Raji (cell line): ENCODE results near the gene POR.

ENCODE experiments used
- POLR2A ChIP-seq: IDR thresholded peaks from 2 replicates; pipeline ENCODE4 v1.6.1; 2011; ENCODE audit warnings: low read depth, low read length, control low read depth; ENCODE audit not compliant: insufficient read depth

The POR gene

DNA sequence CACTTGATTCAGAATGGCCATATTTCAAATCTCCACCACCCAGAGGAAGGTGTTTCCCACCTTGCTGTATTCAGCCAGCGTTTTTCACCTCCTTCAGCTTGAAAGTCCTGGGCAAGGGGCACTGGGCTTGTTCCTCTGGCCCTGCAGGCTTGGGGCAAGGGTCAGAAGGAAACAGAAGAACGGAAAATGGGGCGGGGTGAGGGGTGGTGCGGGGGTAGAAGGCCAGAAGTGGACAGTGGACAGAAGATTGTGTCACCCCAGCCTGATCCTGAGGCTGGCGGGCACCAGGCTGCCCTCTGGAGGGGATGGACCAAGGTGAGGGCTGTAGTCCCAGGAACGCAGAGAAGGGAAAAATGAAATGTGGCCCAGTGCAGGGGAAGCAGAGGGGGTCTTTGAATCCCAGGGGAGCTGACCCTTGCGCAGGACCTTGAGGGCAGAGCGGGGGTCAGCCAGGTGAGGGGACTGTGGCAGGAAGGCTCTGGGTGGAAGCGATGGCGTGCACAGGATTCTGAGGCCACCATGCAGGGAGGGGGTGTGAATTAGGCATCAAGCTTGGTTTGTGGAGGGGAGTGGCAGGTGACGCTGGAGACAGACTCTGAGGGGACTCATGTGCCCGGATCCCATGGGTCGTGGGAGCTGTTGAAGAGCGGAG, 56.5 kb downstream of the POR start:
- no peak for TF ChIP-seq POLR2A

DNA sequence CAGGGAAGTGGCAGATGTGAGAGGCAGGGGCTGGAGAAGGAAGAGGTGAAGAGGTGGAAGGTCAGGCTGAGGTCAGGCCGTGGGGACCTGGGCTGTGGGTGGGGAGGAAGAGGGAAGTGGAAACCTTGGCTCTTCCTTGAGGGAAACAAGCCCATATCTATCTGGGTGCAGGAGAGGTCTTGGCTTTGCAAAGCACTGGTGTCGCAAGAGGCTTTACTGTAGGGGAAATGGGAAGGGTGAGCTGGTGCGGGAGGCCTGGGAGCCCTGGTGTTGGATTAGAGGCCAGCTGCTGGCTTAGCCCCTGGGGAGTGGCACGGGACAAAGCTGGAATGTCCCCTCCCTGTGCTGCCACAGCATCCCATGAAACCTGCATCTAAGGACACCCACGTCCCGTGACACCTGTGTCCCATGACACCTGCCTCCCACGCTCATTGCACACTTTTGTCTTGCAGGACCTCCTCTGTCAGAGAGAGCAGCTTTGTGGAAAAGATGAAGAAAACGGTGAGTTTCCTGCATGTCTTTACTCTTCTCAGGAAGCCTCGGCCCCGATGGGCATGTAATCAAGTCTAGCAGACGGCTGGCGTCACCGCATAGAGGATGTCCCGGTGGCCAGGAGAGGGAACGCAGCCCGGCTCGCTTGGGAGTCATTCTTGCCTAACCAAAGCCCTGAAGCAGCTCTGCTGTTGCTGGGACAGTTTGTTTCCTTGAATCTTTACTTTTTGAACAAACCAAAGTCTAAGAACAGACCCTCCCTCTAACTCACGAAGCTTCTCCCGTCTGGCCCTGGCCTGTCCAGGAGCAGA, 57.2 kb downstream of the POR start:
- no peak for TF ChIP-seq POLR2A

DNA sequence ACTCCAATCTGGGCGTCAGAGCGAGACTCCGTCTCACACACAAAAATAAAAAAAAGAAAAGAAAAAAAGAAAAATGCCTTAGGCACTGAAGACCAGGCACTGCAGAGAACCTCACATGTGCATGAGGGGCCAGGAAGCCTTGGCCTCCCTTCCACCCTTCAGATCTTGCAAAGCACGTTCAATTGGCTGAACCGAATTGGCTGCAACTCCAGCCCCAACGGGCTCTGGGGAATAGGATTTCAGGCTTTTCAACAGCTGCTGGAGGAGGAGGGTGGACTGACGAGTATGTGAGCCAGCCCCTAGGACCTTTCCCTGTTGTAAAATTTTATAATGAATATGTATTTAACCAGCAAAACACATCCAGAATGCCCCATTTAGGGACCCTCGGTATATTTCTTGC, 62.8 kb downstream of the POR start:
- no peak for TF ChIP-seq POLR2A

DNA sequence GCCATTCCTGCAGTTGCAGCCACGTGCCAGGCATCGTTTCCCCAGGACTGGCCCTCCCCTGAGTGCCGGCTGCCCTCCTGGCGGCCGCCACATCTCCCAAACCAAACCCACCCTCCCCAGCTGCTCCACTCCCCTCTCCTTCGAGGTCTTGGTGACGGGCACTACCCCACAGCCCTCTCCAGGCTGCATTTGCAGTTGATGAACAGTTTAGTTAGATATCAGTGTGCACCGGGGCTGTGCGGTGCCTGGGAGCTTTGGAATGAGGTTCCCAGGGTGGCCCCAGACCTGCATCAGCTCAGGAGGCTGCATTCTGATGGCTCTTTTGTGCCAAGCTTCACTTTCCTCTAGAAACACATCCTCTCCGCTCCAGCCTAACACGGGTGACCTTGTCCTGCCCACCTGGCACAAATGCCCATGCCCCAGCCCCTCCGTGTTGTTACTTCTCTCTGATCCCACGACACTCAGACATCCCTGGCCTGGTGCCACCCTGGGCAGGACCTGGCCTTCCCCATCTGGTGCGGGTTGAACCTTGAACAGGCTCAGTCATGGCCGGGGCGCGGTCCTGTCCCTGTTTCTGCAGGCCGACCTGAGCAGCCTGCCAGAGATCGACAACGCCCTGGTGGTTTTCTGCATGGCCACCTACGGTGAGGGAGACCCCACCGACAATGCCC, 64.9 kb downstream of the POR start:
- TF ChIP-seq POLR2A = no peak

DNA sequence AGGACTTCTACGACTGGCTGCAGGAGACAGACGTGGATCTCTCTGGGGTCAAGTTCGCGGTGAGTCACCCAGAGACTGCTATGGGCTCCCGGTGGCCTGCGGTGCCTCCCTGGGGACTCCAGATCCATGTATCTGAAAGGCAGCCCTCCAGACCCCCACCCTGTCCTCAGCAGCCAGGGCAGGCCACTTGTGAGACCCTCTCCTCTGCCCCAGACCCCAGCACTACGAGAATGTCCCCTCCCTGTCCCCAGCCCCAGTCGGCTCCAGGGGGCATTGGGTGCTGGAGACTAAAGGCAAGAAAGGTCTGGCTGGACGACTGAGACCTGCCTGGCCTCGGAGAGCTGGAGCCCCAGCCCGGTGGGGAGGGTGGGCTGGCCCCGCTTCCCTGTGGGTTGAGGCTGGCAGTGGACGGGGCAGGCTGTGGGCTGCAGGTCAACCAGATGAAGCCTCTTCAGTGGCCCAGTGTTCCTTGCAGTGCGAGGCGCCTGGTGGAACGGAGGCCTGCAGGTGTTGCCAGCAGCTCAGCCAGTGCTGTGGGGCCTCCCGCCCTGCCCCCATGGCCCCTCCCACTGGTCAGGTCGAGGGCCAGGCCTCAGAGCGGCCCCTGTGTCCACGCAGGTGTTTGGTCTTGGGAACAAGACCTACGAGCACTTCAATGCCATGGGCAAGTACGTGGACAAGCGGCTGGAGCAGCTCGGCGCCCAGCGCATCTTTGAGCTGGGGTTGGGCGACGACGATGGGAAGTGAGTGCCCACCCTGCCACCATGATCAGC, 65.7 kb downstream of the POR start:
- TF ChIP-seq POLR2A = no peak

DNA sequence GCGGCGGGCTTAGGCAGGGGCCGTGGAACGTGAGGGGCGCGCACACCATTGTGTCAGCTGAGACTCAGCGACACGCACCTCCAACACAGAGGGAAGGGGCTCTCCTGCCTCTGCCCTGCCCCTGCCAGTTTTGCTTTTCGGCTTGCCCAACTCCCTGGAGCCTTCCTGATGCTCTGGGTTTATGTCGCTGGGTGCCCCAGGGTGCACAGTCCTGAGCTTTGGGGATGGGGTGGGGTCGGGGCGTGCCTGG, 66.2 kb downstream of the POR start:
- no peak for TF ChIP-seq POLR2A

DNA sequence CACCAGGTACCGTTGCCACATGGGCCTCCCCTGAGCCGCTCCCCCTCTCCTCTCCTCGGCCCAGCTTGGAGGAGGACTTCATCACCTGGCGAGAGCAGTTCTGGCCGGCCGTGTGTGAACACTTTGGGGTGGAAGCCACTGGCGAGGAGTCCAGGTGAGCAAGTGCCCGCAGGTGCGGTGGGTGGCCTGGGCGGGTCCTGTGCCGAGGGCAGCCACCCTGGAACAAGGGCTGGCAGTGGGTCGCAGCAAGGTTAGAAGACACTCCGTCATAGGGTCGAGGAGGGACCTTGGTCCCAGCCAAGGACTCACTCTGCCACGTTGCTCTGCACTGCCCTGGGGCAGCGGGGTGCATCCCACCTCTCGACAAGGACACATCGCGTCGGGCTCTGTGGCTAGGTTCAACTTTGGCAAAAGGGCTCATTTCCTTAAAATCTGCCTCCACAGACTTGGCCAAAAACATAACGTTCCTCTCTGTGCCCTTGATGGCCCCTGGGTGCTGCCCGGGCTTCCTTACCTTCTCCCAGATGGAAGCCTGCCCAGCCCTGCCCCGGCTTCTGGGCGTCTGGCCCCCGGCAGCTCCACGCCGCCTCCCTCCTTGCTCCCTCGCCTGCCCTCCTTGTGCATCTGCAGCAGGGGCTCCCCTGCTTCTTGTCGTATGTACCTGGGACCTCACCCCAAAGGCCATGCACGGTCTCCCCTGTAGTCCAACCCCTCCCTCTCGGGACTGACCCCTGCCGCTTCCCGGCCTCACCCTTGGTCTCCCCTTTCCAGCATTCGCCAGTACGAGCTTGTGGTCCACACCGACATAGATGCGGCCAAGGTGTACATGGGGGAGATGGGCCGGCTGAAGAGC, 66.7 kb downstream of the POR start:
- TF ChIP-seq POLR2A = no peak

DNA sequence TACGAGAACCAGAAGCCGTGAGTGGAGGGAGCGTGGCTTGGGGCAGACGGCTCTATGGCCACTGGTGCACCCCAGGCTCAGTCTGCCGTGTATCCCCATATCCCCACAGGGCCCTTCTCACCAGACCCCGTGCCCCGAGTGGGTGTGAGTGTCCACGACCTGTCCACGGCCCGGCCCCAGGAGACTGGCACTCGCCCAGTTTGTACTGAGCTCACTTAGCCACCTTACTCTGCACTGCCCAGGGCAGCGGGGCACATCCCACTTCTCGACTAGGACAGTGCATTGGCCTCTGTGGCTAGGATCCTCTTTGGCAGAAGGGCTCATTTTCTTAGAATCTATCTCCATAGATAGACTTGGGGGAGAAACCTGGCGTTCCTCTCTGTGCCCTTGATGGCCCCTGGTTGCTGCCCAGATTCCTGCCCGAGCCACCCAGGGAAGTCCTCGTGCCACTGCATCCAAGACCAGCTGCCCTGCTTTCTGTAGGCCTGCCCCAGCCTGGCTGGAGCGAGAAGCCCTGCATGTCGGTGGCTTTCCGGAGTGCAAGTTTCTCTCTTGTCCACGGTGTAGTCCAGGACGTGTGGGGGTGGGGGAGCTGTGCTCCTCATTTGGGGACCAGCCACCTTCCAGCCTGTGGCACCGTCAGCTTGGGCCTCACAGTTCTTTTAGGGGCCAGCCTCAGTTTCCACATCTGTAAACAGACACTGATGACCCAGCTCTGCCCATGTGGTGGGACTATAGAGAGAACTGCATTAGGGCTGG, 67.5 kb downstream of the POR start:
- no peak for TF ChIP-seq POLR2A

DNA sequence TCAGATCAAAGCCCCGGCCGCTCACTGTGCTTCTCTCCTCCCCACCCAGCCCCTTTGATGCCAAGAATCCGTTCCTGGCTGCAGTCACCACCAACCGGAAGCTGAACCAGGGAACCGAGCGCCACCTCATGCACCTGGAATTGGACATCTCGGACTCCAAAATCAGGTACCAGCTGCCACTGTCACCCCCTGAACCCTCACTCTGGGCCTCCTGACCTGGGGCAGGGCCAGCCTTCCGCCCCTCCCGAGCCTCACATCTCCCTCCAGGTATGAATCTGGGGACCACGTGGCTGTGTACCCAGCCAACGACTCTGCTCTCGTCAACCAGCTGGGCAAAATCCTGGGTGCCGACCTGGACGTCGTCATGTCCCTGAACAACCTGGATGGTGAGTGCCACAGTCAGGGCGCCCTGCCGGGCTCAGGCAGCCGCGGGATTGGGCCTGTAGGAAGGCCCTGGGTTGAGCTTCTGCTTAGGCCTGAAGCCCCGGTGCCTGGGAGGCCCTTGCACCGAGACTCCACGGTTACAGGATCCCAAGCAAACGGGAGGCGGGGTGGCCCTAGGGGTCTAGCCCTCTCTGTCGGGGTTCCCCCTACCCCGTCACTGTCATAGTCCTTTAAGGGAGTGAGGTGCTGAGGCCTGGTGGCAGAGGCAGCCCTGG, 68.6 kb downstream of the POR start:
- no peak for TF ChIP-seq POLR2A

DNA sequence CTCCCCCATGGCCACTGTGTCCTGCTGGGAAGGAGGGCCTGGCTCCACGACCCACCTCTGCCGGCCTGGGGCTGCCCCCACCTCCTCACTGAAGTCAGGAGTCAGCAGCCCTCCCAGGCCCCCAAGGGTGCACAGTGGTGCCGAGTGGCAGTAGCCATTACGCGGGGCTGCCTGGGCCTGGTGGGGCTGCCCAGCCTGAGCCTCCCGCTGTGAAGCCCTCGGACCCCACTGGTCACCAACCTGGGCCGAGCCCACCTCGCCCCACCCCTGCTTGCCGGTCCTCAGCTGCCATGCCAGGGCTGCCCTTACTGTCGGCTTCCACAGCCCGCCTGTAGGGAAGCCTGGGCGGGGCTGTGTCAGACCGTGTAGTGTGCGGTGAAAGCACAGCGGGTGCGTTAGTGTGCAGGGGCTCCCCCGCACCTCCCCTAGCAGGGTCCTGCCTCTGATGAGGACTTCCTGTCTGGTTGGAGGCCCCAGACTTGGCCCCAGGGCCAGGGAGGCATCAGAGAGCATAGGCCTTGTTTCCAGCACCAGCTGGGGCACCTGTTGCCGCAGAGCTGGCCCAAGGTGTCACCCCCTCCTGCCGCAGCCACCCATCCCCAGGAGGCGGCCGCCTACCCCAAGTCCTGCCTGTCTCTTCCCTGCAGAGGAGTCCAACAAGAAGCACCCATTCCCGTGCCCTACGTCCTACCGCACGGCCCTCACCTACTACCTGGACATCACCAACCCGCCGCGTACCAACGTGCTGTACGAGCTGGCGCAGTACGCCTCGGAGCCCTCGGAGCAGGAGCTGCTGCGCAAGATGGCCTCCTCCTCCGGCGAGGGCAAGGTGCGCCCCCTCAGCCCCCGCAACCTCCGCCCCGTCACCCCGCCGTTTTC, 69.4 kb downstream of the POR start:
- TF ChIP-seq POLR2A = no peak

DNA sequence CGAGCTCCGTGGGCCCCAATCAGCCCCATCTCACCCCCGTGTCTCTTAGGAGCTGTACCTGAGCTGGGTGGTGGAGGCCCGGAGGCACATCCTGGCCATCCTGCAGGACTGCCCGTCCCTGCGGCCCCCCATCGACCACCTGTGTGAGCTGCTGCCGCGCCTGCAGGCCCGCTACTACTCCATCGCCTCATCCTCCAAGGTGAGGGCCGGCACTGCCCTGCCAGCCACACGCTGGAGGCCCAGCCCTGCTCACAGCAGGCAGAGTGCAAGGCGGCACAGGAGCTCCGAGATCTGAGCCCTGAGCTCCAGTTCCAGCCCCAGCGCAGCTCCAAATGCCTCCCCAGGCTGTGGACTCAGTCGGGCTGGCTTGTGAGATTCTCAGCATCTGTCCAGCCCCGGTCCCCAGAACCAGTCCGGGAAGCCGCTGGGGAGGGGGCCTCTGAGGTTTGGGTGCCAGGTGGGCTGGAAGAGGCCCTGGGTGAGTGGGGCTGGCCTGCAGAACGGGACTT, 70.1 kb downstream of the POR start:
- TF ChIP-seq POLR2A = no peak

DNA sequence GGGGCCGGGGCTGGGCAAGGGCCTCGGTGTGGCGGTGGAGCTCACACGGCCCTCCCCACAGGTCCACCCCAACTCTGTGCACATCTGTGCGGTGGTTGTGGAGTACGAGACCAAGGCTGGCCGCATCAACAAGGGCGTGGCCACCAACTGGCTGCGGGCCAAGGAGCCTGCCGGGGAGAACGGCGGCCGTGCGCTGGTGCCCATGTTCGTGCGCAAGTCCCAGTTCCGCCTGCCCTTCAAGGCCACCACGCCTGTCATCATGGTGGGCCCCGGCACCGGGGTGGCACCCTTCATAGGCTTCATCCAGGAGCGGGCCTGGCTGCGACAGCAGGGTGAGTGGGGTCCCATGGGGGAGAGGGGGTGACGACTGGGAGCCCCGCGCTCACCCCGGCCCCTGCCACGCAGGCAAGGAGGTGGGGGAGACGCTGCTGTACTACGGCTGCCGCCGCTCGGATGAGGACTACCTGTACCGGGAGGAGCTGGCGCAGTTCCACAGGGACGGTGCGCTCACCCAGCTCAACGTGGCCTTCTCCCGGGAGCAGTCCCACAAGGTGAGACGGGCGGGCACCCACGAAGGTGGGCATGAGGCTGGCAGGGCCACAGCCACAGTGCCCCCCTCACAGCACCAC, 70.7 kb downstream of the POR start:
- no peak for TF ChIP-seq POLR2A

DNA sequence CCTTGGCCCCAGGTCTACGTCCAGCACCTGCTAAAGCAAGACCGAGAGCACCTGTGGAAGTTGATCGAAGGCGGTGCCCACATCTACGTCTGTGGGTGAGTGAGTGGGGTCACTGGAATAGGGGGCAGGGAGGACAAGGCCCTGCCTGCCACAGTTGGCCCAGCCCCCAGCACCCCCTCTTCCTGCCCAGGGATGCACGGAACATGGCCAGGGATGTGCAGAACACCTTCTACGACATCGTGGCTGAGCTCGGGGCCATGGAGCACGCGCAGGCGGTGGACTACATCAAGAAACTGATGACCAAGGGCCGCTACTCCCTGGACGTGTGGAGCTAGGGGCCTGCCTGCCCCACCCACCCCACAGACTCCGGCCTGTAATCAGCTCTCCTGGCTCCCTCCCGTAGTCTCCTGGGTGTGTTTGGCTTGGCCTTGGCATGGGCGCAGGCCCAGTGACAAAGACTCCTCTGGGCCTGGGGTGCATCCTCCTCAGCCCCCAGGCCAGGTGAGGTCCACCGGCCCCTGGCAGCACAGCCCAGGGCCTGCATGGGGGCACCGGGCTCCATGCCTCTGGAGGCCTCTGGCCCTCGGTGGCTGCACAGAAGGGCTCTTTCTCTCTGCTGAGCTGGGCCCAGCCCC, 71.3 kb downstream of the POR start:
- TF ChIP-seq POLR2A = no peak
